SIG-M5 (cell line): Measurements from ENCODE around the gene RUBCNL.

Source experiments
- DNase-seq: peaks from one replicate; lab custom pipeline; 2025; lab: John Stamatoyannopoulos, UW

RUBCNL gene

DNA sequence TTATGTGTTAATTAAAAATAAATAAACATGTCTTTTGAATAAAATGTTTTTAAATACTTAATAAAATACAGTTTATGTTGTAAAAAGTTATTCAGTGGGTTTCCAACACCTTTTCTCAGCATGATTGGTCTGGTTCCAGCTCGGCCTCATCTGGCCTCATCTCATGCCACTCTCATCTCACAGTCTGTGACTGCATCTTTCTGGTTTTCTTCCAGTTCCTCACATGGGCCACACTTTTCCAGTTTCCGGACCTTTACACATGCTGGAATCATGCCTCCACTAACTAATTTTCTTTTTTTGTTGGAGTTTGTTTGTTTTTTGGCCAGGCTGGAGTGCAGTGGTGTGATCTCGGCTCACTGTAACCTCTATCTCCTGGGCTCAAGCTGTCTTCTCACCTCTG, 82.5 kb downstream of the RUBCNL start:
- no peak for DNase-seq

GRCh38 chr13:46303742-46304385, 83.2 kb downstream of the RUBCNL start:
- DNase-seq: no peak

DNA sequence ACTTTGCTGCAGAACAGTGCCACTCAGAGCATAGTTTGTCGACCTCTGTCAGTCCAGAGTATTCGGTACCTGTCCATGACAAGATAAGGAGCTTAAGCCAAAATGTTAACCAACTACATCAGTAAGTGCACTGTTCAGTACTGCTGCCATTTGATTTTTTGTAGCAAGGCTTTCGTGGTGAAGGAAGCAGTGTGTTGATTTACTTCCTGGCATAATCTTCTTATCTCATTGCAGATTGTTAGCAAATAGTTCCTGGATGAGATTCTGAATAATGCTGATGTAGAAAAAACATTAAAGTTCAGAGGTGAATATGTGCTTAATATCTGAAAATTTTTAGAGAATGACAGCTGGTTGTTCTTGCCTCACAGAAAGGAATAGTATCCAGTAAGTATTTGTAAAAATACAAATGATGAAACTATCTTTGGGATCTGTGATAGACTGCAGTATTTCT, 89.7 kb downstream of the RUBCNL start:
- no peak for DNase-seq

DNA sequence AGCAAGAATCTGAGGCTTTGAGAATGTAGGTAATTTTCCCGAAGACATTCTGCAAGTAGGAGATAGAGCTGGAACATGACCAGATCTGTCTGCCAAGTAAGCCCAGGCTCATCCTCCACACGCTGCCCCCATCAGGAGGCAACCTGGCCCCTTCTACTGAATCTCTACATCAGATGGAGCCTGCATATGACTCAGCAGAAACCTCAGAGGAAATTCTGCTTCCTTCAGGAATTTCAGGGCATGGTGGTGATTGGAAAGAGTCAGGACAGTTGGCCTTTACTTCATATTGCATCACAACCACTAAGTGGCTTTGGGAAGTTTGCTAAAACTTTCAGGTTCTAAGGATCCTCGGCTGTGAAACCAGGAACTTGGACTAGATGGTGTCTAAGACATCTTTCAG, 90.1 kb downstream of the RUBCNL start:
- no peak for DNase-seq

GRCh38 chr13:46296115-46296822, 90.8 kb downstream of the RUBCNL start:
- peak; percentile 82 for DNase-seq

- DNase-seq: peak; percentile 98
Observed at GRCh38 chr13:46295491-46296114, 91.4 kb downstream of the RUBCNL start.

- no peak for DNase-seq
Observed at GRCh38 chr13:46293436-46293835, 93.6 kb downstream of the RUBCNL start.
